OCI-LY7 (cell line): ENCODE data around the gene STEAP1. TPM values are rescaled to one million over a fixed set of nuclear protein-coding genes. Genes with fewer than 3 reads are reported as not detected.
"Not testable (repeated sequence)": the region's sequence is repeated elsewhere in the genome, so short reads cannot be mapped to it uniquely, and the experiment has no call there.

Experiments used
- BruUV-seq: library from RNA; stranded (reverse); fragments of 400-500 nt; replicated peaks from 2 replicates; lab custom pipeline; 2021; lab: Mats Ljungman, UMichigan
- CTCF ChIA-PET: fragments of 300-600 bp; sonication (Branson Sonifier 250); formaldehyde crosslinking; loops from one replicate; lab custom pipeline; 2022; ENCODE audit warnings: antibody characterized with exemption; ENCODE audit not compliant: unreplicated experiment; lab: Charles Lee
- POLR2A ChIA-PET: fragments of 300-600 bp; sonication (Branson Sonifier 250); formaldehyde crosslinking; loops from one replicate; lab custom pipeline; 2022; ENCODE audit warnings: antibody characterized with exemption; lab: Charles Lee
- DNase-seq: peaks from one replicate; pipeline ENCODE4 v3.0.0-alpha.2; 2015; ENCODE audit warnings: low spot score
- H2AFZ ChIP-seq: fragments of 200-600 bp; sonication (generic), shearing (Covaris generic); 2 replicates; pipeline ENCODE4 v1.6.1; 2014; ENCODE audit warnings: mild to moderate bottlenecking, antibody characterized with exemption, low read length, moderate library complexity
- H3K27ac ChIP-seq: fragments of 200-600 bp; sonication (generic); 2 replicates; pipeline ENCODE4 v1.5.1; 2014; ENCODE audit warnings: mixed run types, low read depth, mild to moderate bottlenecking, moderate library complexity, low read length, inconsistent platforms; ENCODE audit not compliant: poor library complexity, severe bottlenecking
- H3K36me3 ChIP-seq: fragments of 200-600 bp; sonication (generic); 2 replicates; pipeline ENCODE4 v1.6.1; 2014; ENCODE audit warnings: mild to moderate bottlenecking, antibody characterized with exemption, low read length, moderate library complexity, mixed read lengths; ENCODE audit not compliant: insufficient read depth
- H3K4me1 ChIP-seq: fragments of 200-600 bp; sonication (generic); 2 replicates; pipeline ENCODE4 v1.5.1; 2014; ENCODE audit warnings: mild to moderate bottlenecking, low read length; ENCODE audit not compliant: insufficient read depth, poor library complexity, severe bottlenecking
- H3K4me2 ChIP-seq: fragments of 200-600 bp; sonication (generic); 2 replicates; pipeline ENCODE4 v1.6.1; 2014; ENCODE audit warnings: mild to moderate bottlenecking, low read length
- H3K4me3 ChIP-seq: fragments of 200-600 bp; sonication (generic); 2 replicates; pipeline ENCODE4 v1.5.1; 2014; ENCODE audit warnings: mild to moderate bottlenecking, low read depth, low read length; ENCODE audit not compliant: poor library complexity, severe bottlenecking
- H3K79me2 ChIP-seq: fragments of 200-600 bp; sonication (generic); 2 replicates; pipeline ENCODE4 v1.6.1; 2016; ENCODE audit warnings: low read depth, mild to moderate bottlenecking, low read length, moderate library complexity, mixed read lengths; ENCODE audit not compliant: insufficient read depth
- H3K9me2 ChIP-seq: fragments of 200-600 bp; sonication (generic); 2 replicates; pipeline ENCODE4 v1.6.1; 2016; ENCODE audit warnings: mild to moderate bottlenecking, low read length, mixed read lengths; ENCODE audit not compliant: insufficient read depth
- H3K9me3 ChIP-seq: fragments of 200-600 bp; sonication (generic); 2 replicates; pipeline ENCODE4 v1.6.1; 2014; ENCODE audit warnings: mild to moderate bottlenecking, mixed run types, low read length, mixed read lengths
- H4K20me1 ChIP-seq: fragments of 200-600 bp; sonication (generic); 2 replicates; pipeline ENCODE4 v1.6.1; 2014; ENCODE audit warnings: mild to moderate bottlenecking, antibody characterized with exemption, low read length, moderate library complexity, mixed read lengths; ENCODE audit not compliant: insufficient read depth
- CTCF ChIP-seq: fragments of 200-600 bp; sonication (generic); conservative IDR thresholded peaks from 2 replicates; pipeline ENCODE4 v1.5.1; 2014; ENCODE audit warnings: mild to moderate bottlenecking, antibody characterized with exemption, low read length, moderate library complexity, mixed read lengths
- EZH2phosphoT487 ChIP-seq: fragments of 200-600 bp; sonication (generic); IDR thresholded peaks from 2 replicates; pipeline ENCODE4 v1.6.1; 2018; ENCODE audit warnings: low read depth, borderline replicate concordance, mild to moderate bottlenecking, mixed run types, antibody characterized with exemption, low read length, moderate library complexity, mixed read lengths
- intact Hi-C: fragments of 100-400 bp; cut with micrococcal nuclease; formaldehyde crosslinking; loops from one replicate; pipeline ENCODE4 v1.10.0; 2022; ENCODE audit not compliant: unreplicated experiment
- total RNA-seq, 2 experiments: library from RNA; depleted of rRNA in 1 of 2; stranded (reverse); fragments of >200 nt in 1 of 2; shearing (Covaris generic) in 1 of 2; gene quantifications; 2 replicates each; pipeline ENCODE4 v1.2.3, GENCODE V29; 2014 to 2022

The STEAP1 gene
- total RNA-seq, 2 experiments from 2014 or later, result not detected

- Histone ChIP-seq H3K27ac (no peak overlapping the region), H2AFZ (no peak overlapping the region), H3K36me3 (no peaks in the 10 kb centered on the region), H3K4me2 (no peak overlapping the region), H3K4me1 (no peaks in the 10 kb centered on the region), H3K79me2 (no peaks in the 10 kb centered on the region), H3K9me3 (no peaks in the 10 kb centered on the region), H4K20me1 (no peaks in the 10 kb centered on the region), H3K9me2 (no peaks in the 10 kb centered on the region), H3K4me3 (no peak overlapping the region)
- intact Hi-C loops, result no loop called here
- ChIA-PET CTCF (no interaction called here), POLR2A (no interaction called here)
- DNase-seq, result no peak
- no TSS peak for BruUV-seq
- TF ChIP-seq CTCF (no peak), EZH2phosphoT487 (no peak)
Observed at GRCh38 chr7:90119178-90119971, 34.9 kb upstream of the STEAP1 start.

- H3K4me2 ChIP-seq, H3K4me3 ChIP-seq, BruUV-seq, intact Hi-C loops, H3K27ac ChIP-seq, H3K4me1 ChIP-seq, CTCF ChIA-PET, H3K79me2 ChIP-seq, H3K36me3 ChIP-seq, POLR2A ChIA-PET, H2AFZ ChIP-seq, H4K20me1 ChIP-seq, H3K9me3 ChIP-seq, H3K9me2 ChIP-seq, DNase-seq: not testable (repeated sequence)
Observed at GRCh38 chr7:90120205-90120604, 34.1 kb upstream of the STEAP1 start.

GRCh38 chr7:90131746-90132145 is 22.5 kb upstream of the STEAP1 start:
- H4K20me1 ChIP-seq, H3K9me3 ChIP-seq, DNase-seq, H3K4me3 ChIP-seq, POLR2A ChIA-PET, intact Hi-C loops, H3K4me2 ChIP-seq, H3K4me1 ChIP-seq, BruUV-seq, H2AFZ ChIP-seq, H3K27ac ChIP-seq, H3K9me2 ChIP-seq, H3K79me2 ChIP-seq, CTCF ChIA-PET, H3K36me3 ChIP-seq: not testable (repeated sequence)

- H3K4me1 ChIP-seq, CTCF ChIA-PET, DNase-seq, H3K79me2 ChIP-seq, H3K27ac ChIP-seq, H3K36me3 ChIP-seq, H3K9me2 ChIP-seq, intact Hi-C loops, H3K4me3 ChIP-seq, H3K9me3 ChIP-seq, H2AFZ ChIP-seq, H3K4me2 ChIP-seq, H4K20me1 ChIP-seq, POLR2A ChIA-PET, BruUV-seq: not testable (repeated sequence)
Observed at GRCh38 chr7:90147079-90147960, 6.9 kb upstream of the STEAP1 start.
